H9 (cell line): ENCODE data around the gene ATP1A2. TPM values are rescaled to one million over a fixed set of nuclear protein-coding genes. Genes with fewer than 3 reads are reported as not detected.

Experiments
- DNase-seq: peaks from one replicate; pipeline ENCODE4 v3.0.0-alpha.2; 2017
- H2AFZ ChIP-seq: one replicate; pipeline ENCODE4 v1.6.1; 2013; ENCODE audit warnings: mild to moderate bottlenecking, low read length, control low read depth, moderate library complexity
- H2AK5ac ChIP-seq: 2 replicates; pipeline ENCODE4 v1.6.1; 2013; ENCODE audit warnings: low read length, control low read depth, mixed read lengths; ENCODE audit not compliant: insufficient read length
- H2BK120ac ChIP-seq: one replicate; pipeline ENCODE4 v1.6.1; 2013; ENCODE audit warnings: low read depth, mild to moderate bottlenecking, low read length, control low read depth, inconsistent platforms; ENCODE audit not compliant: poor library complexity, severe bottlenecking
- H2BK12ac ChIP-seq: 2 replicates; pipeline ENCODE4 v1.6.1; 2013; ENCODE audit warnings: low read length, control low read depth, mixed read lengths, low read depth; ENCODE audit not compliant: insufficient read length
- H2BK15ac ChIP-seq: 2 replicates; pipeline ENCODE4 v1.6.1; 2013; ENCODE audit warnings: low read depth, low read length, control low read depth
- H2BK20ac ChIP-seq: one replicate; pipeline ENCODE4 v1.6.1; 2013; ENCODE audit warnings: low read depth, mild to moderate bottlenecking, low read length, control low read depth, inconsistent platforms; ENCODE audit not compliant: poor library complexity, severe bottlenecking
- H2BK5ac ChIP-seq: 2 replicates; pipeline ENCODE4 v1.6.1; 2013; ENCODE audit warnings: low read length, control low read depth, mixed read lengths; ENCODE audit not compliant: insufficient read length
- H3K14ac ChIP-seq: 2 replicates; pipeline ENCODE4 v1.6.1; 2013; ENCODE audit warnings: low read length, control low read depth; ENCODE audit not compliant: insufficient read depth
- H3K18ac ChIP-seq: 2 replicates; pipeline ENCODE4 v1.6.1; 2013; ENCODE audit warnings: low read depth, mild to moderate bottlenecking, mixed read lengths, low read length, control low read depth; ENCODE audit not compliant: insufficient read length
- H3K23ac ChIP-seq: 2 replicates; pipeline ENCODE4 v1.6.1; 2013; ENCODE audit warnings: low read length, control low read depth, mixed read lengths, low read depth; ENCODE audit not compliant: insufficient read length
- H3K23me2 ChIP-seq: 2 replicates; pipeline ENCODE4 v1.6.1; 2013; ENCODE audit warnings: low read depth, mild to moderate bottlenecking, mixed read lengths, low read length, control low read depth; ENCODE audit not compliant: insufficient read length, poor library complexity, severe bottlenecking
- H3K27ac ChIP-seq: 2 replicates; pipeline ENCODE4 v1.5.1; 2013; ENCODE audit warnings: low read length, control low read depth, mixed read lengths, low read depth; ENCODE audit not compliant: insufficient read length
- H3K27me3 ChIP-seq: 2 replicates; pipeline ENCODE4 v1.6.1; 2013; ENCODE audit warnings: low read length, control low read depth, inconsistent platforms; ENCODE audit not compliant: insufficient read depth
- H3K4ac ChIP-seq: 2 replicates; pipeline ENCODE4 v1.6.1; 2013; ENCODE audit warnings: low read depth, mild to moderate bottlenecking, control low read depth, inconsistent platforms, low read length, moderate library complexity
- H3K4me1 ChIP-seq: 2 replicates; pipeline ENCODE4 v1.6.1; 2013; ENCODE audit warnings: low read length, control low read depth, inconsistent platforms; ENCODE audit not compliant: insufficient read depth
- H3K4me2 ChIP-seq: 2 replicates; pipeline ENCODE4 v1.6.1; 2013; ENCODE audit warnings: low read length, control low read depth, mixed read lengths; ENCODE audit not compliant: insufficient read length, insufficient read depth
- H3K56ac ChIP-seq: 2 replicates; pipeline ENCODE4 v1.6.1; 2013; ENCODE audit warnings: low read depth, mild to moderate bottlenecking, mixed read lengths, low read length, control low read depth; ENCODE audit not compliant: insufficient read length
- H3K79me1 ChIP-seq: 2 replicates; pipeline ENCODE4 v1.6.1; 2013; ENCODE audit warnings: low read depth, mild to moderate bottlenecking, moderate library complexity, low read length, control low read depth, inconsistent platforms; ENCODE audit not compliant: insufficient read depth, poor library complexity, severe bottlenecking
- H3K79me2 ChIP-seq: 2 replicates; pipeline ENCODE4 v1.6.1; 2013; ENCODE audit warnings: low read length, control low read depth, inconsistent platforms; ENCODE audit not compliant: insufficient read depth
- H3K9ac ChIP-seq: 2 replicates; pipeline ENCODE4 v1.6.1; 2013; ENCODE audit warnings: low read length, control low read depth, mixed read lengths; ENCODE audit not compliant: insufficient read length; ENCODE audit errors: extremely low read depth
- H3K9me3 ChIP-seq: one replicate; pipeline ENCODE4 v1.6.1; 2013; ENCODE audit warnings: low read depth, low read length, inconsistent platforms; ENCODE audit not compliant: control insufficient read depth
- H3T11ph ChIP-seq: one replicate; pipeline ENCODE4 v1.6.1; 2013; ENCODE audit warnings: mild to moderate bottlenecking, low read length, control low read depth, inconsistent platforms
- H4K20me1 ChIP-seq: one replicate; pipeline ENCODE4 v1.6.1; 2013; ENCODE audit not compliant: control insufficient read depth, insufficient read length, insufficient read depth
- H4K5ac ChIP-seq: 2 replicates; pipeline ENCODE4 v1.6.1; 2013; ENCODE audit warnings: low read depth, mild to moderate bottlenecking, mixed read lengths, low read length, control low read depth; ENCODE audit not compliant: insufficient read length
- H4K8ac ChIP-seq: replicated peaks from 2 replicates; pipeline ENCODE4 v1.6.1; 2013; ENCODE audit warnings: low read length, control low read depth, mixed read lengths, low read depth; ENCODE audit not compliant: insufficient read length
- H4K91ac ChIP-seq: 2 replicates; pipeline ENCODE4 v1.6.1; 2013; ENCODE audit warnings: low read depth, mild to moderate bottlenecking, moderate library complexity, mixed read lengths, low read length, control low read depth; ENCODE audit not compliant: insufficient read length
- H3K27ac Mint-ChIP-seq, 3 experiments: 2 replicates in 2 of 3; 3 replicates in 1 of 3; pipeline ENCODE4 v1.8.0; 2020 to 2021; ENCODE audit warnings: mixed read lengths in 3 of 3, mild to moderate bottlenecking in 1 of 3, moderate library complexity in 1 of 3
- H3K27me3 Mint-ChIP-seq: 2 replicates; pipeline ENCODE4 v1.8.0; 2021; ENCODE audit warnings: low read depth, mild to moderate bottlenecking, moderate library complexity, mixed read lengths
- H3K36me3 Mint-ChIP-seq, 3 experiments: 2 replicates in 2 of 3; 3 replicates in 1 of 3; pipeline ENCODE4 v1.8.0; 2020 to 2021; ENCODE audit warnings: low read depth in 3 of 3, mixed read lengths in 3 of 3; ENCODE audit not compliant: insufficient read depth in 1 of 3
- H3K4me1 Mint-ChIP-seq, 2 experiments: 2 replicates each; pipeline ENCODE4 v1.8.0; 2020; ENCODE audit warnings: mixed read lengths in 2 of 2
- H3K4me3 Mint-ChIP-seq, 2 experiments: 2 replicates in 1 of 2; 3 replicates in 1 of 2; pipeline ENCODE4 v1.8.0; 2020 to 2021; ENCODE audit warnings: mild to moderate bottlenecking in 2 of 2, mixed read lengths in 2 of 2, moderate library complexity in 1 of 2
- H3K9me3 Mint-ChIP-seq, 2 experiments: 2 replicates in 1 of 2; 3 replicates in 1 of 2; pipeline ENCODE4 v1.8.0; 2020; ENCODE audit warnings: mild to moderate bottlenecking in 2 of 2, mixed read lengths in 2 of 2, moderate library complexity in 1 of 2
- WGBS: extraction: QIAGEN DNeasy Blood & Tissue Kit; methylation state at CpG from one replicate; pipeline ENCODE4 v1.1.7; 2013; ENCODE audit warnings: missing lambda C conversion rate, low lambda C conversion rate, mixed read lengths; ENCODE audit not compliant: insufficient read length; ENCODE audit errors: extremely low coverage; 5-methylcytosine and 5-hydroxymethylcytosine counted together
- total RNA-seq: library from RNA; stranded (reverse); gene quantifications from 2 replicates; pipeline ENCODE4 v1.2.1, GENCODE V29; 2021
- TF ChIP-seq, protein P1 (sequence below): fragments of 200-600 bp; sonication (generic); conservative IDR thresholded peaks from 3 replicates; pipeline ENCODE4 v1.8.0; 2021; ENCODE audit warnings: antibody characterized with exemption, mild to moderate bottlenecking

The ATP1A2 gene
- total RNA-seq, 1 experiment from 2014 or later = 3.0 TPM

- no peak overlapping the region for H2BK20ac ChIP-seq
- no peak overlapping the region for H3K4ac ChIP-seq
- H3K23ac ChIP-seq = no peak overlapping the region
- H4K8ac ChIP-seq = no peak overlapping the region
- no peak overlapping the region for H3K9ac ChIP-seq
- H3K79me2 ChIP-seq = peaks cover 3% of the 10 kb centered on the region; the same call in 1 of the 2 replicates
- H2AFZ ChIP-seq = no peak overlapping the region
- H3K4me2 ChIP-seq = no peak overlapping the region
- Mint-ChIP-seq H3K27me3 (peaks cover 6% of the 10 kb centered on the region), H3K4me3 (no peak overlapping the region; a peak in 1 of 5 replicates), H3K36me3 (no peaks in the 10 kb centered on the region; a peak in 1 of 7 replicates), H3K9me3 (no peaks in the 10 kb centered on the region; a peak in 1 of 5 replicates), H3K4me1 (peaks cover 46 to 57% of the 10 kb centered on the region in 2 experiments), H3K27ac (peak overlapping the region in 1 of 3 experiments; percentile 83; a peak in 3 of 7 replicates)
- no peak overlapping the region for H2BK5ac ChIP-seq
- no peak overlapping the region for H2BK12ac ChIP-seq
- H2AK5ac ChIP-seq = no peak overlapping the region
- H3K27ac ChIP-seq = no peak overlapping the region
- H3K18ac ChIP-seq = no peak overlapping the region
- no peak overlapping the region for H3T11ph ChIP-seq
- TF ChIP-seq, protein P1, sequence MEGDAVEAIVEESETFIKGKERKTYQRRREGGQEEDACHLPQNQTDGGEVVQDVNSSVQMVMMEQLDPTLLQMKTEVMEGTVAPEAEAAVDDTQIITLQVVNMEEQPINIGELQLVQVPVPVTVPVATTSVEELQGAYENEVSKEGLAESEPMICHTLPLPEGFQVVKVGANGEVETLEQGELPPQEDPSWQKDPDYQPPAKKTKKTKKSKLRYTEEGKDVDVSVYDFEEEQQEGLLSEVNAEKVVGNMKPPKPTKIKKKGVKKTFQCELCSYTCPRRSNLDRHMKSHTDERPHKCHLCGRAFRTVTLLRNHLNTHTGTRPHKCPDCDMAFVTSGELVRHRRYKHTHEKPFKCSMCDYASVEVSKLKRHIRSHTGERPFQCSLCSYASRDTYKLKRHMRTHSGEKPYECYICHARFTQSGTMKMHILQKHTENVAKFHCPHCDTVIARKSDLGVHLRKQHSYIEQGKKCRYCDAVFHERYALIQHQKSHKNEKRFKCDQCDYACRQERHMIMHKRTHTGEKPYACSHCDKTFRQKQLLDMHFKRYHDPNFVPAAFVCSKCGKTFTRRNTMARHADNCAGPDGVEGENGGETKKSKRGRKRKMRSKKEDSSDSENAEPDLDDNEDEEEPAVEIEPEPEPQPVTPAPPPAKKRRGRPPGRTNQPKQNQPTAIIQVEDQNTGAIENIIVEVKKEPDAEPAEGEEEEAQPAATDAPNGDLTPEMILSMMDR = peak; percentile 97
- no peaks in the 10 kb centered on the region for H3K9me3 ChIP-seq
- no peak overlapping the region for H4K91ac ChIP-seq
- H4K20me1 ChIP-seq = no peaks in the 10 kb centered on the region
- peaks cover 9% of the 10 kb centered on the region for H3K23me2 ChIP-seq
- H3K4me1 ChIP-seq = peaks cover 11% of the 10 kb centered on the region
- no peak overlapping the region for H4K5ac ChIP-seq
- WGBS = no CpG with 5 or more reads among the region's 13 CpGs
- no peaks in the 10 kb centered on the region for H3K79me1 ChIP-seq
- peak; percentile 90 for DNase-seq
- H2BK15ac ChIP-seq = no peak overlapping the region
- H2BK120ac ChIP-seq = no peak overlapping the region
- H3K56ac ChIP-seq = no peak overlapping the region
- H3K27me3 ChIP-seq = no peaks in the 10 kb centered on the region
- H3K14ac ChIP-seq = no peak overlapping the region
Measured at GRCh38 chr1:160101037-160101716, 14.4 kb upstream of the ATP1A2 start.
